ENCODE measurements around the gene GSG1L2.

GRCh38 chr17:9830711-9831110 is 8.8 kb upstream of the GSG1L2 start:
- TF ChIP-seq CTCF (IDR thresholded peaks at IDR 0.05) (no peak), POLR2A (IDR thresholded peaks at IDR 0.05) (no peak), POLR2AphosphoS5 (IDR thresholded peaks at IDR 0.05) (no peak)

All from sigmoid colon (tissue), 4 donors.